Measurements from ENCODE around the gene CXCL17. TPM values are rescaled to one million over a fixed set of nuclear protein-coding genes. Genes with fewer than 3 reads are reported as not detected.
"Not testable (repeated sequence)": the region's sequence is repeated elsewhere in the genome, so short reads cannot be mapped to it uniquely, and the experiment has no call there.

The CXCL17 gene
- total RNA-seq, 1 experiment from 2014 or later: 1.1 TPM

DNA sequence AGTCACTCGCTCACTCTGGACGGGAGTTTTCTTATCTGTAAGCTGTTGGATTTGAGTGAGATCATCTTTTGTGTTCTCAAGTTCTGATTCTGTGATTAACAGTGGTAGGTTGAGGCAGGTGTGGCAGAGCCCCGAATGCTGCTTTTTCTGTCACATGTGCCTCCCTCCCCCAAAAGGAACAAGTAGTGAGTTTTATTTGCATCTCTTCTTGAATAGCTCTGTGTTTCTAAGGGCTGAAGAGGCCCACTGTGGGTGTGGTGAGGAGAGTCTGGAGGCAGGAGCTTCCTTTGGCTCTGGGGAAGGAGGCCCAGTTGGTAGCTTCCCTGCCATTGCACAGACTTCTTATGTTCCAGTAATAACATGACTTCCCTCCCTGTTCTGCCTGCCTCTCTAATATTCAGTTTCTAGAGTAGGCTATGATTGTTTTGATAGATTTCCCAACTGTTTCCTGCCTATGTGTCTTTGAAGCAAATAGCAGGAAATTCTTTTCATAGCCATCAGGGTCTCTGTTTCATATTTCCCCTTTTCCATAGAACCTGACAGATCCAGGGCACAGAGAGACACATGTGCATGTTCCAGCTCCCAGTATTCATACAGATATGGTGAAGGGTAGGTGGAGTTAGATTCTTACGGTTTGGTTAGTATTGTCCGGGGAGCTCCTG lies 23.9 kb upstream of the CXCL17 start:
- Mint-ChIP-seq H3K27me3 (ENCODE audit: insufficient read depth, unreplicated experiment) (no peaks in the 10 kb centered on the region), H3K4me3 (ENCODE audit: unreplicated experiment) (no peak overlapping the region), H3K4me1 (ENCODE audit: low read depth, unreplicated experiment) (peaks cover 17% of the 10 kb centered on the region), H3K27ac (ENCODE audit: unreplicated experiment) (no peak overlapping the region), H3K36me3 (ENCODE audit: insufficient read depth, unreplicated experiment) (no peaks in the 10 kb centered on the region), H3K9me3 (ENCODE audit: unreplicated experiment) (no peaks in the 10 kb centered on the region)
- H3K27me3 ChIP-seq (replicated peaks; ENCODE audit: control insufficient read depth, insufficient read depth, low read length): no peaks in the 10 kb centered on the region
- intact Hi-C loops (cut with micrococcal nuclease; ENCODE audit: unreplicated experiment): no loop called here
- H3K9me3 ChIP-seq: no peaks in the 10 kb centered on the region
- H3K36me3 ChIP-seq (ENCODE audit: control insufficient read depth, insufficient read depth, low read length): no peaks in the 10 kb centered on the region
- TF ChIP-seq, protein P1, sequence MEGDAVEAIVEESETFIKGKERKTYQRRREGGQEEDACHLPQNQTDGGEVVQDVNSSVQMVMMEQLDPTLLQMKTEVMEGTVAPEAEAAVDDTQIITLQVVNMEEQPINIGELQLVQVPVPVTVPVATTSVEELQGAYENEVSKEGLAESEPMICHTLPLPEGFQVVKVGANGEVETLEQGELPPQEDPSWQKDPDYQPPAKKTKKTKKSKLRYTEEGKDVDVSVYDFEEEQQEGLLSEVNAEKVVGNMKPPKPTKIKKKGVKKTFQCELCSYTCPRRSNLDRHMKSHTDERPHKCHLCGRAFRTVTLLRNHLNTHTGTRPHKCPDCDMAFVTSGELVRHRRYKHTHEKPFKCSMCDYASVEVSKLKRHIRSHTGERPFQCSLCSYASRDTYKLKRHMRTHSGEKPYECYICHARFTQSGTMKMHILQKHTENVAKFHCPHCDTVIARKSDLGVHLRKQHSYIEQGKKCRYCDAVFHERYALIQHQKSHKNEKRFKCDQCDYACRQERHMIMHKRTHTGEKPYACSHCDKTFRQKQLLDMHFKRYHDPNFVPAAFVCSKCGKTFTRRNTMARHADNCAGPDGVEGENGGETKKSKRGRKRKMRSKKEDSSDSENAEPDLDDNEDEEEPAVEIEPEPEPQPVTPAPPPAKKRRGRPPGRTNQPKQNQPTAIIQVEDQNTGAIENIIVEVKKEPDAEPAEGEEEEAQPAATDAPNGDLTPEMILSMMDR (IDR thresholded peaks at IDR 0.05; ENCODE audit: insufficient read depth in 1 of 2, low read depth in 1 of 2, low read length in 1 of 2, severe bottlenecking in 1 of 2, unreplicated experiment in 1 of 2): no peak
- ChIA-PET CTCF (interaction anchor here (0.8 to 1.0 kb wide), 3 partner anchors 11 to 63 kb away, joined by 3 to 4 read pairs (median 3); no protein-coding TSS in a partner anchor), POLR2A (no interaction called here)
- BruUV-seq (replicated peaks): no TSS peak
- DNase-seq: no peak
- no peak overlapping the region for H3K4me3 ChIP-seq (ENCODE audit: low read depth, low read length)
- H3K4me1 ChIP-seq: no peaks in the 10 kb centered on the region

DNA sequence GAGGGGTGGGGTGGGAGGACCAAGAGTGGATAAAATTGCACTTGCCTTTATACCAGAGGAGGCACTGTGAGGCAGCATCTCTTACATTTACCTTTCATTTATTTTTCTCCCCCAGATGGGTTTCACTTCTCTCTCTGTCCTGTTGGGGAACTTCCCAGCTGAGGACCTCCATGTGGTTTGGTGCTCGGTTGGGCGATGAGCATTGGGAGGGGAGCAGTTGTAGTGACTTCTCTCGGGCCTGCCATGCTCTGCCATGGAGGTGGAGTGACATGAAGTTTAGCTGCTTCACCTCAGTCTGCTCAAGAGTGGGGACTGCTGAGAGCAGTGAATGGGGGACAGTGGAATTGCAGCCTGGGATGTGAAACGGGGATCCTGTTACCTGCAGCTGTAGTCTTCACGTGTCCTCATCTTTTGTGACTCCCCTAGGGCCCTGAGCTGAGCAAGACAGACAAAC lies 23.1 kb upstream of the CXCL17 start:
- ChIA-PET CTCF (interaction anchor here (0.9 to 1.0 kb wide), 2 partner anchors 10 to 22 kb away, joined by 3 read pairs; no protein-coding TSS in a partner anchor), POLR2A (no interaction called here)
- no peak overlapping the region for H3K27ac Mint-ChIP-seq (ENCODE audit: unreplicated experiment)

DNA sequence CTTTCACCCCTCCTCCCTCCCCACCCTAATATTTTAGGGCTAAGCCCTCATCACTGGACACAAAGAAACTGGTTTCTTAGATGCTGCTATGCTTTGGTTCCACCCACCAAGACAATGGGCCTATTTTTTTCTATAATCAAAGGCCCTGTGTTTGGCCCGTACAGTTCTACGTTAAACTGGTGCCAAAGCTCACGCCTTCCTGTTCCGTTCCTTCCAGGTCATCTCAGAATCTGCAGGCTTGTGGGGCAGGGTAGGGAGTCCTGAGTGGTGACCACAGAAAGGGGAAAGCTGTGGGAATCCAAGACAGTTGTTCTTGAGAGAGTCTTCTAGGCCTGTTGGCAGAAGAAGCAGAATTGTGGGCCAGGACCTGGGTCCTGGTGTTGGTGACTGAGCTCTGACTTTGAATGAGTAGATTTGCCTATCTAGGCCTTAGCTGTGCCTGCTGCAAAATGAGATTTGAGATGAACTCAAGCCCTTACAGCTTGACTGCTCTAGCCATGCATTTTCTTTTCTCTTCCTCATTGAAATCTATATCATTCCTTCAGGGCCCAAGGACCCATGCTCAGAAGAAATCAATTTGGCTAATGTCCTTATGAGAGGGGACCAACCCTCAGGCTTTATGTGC lies 19.1 kb upstream of the CXCL17 start:
- ChIA-PET CTCF (interaction anchor here (1.3 kb wide), 1 partner anchor 68 kb away, joined by 3 read pairs; no protein-coding TSS in a partner anchor), POLR2A (interaction anchor here (0.8 kb wide), 1 partner anchor 46 kb away, joined by 4 read pairs; no protein-coding TSS in a partner anchor)
- no TSS peak for BruUV-seq (replicated peaks)
- intact Hi-C loops (cut with micrococcal nuclease; ENCODE audit: unreplicated experiment): no loop called here
- H3K9me3 ChIP-seq: no peaks in the 10 kb centered on the region
- no peaks in the 10 kb centered on the region for H3K27me3 ChIP-seq (replicated peaks; ENCODE audit: control insufficient read depth, insufficient read depth, low read length)
- H3K36me3 ChIP-seq (ENCODE audit: control insufficient read depth, insufficient read depth, low read length): no peaks in the 10 kb centered on the region
- DNase-seq: no peak
- no peaks in the 10 kb centered on the region for H3K4me1 ChIP-seq
- no peak overlapping the region for H3K27ac Mint-ChIP-seq (ENCODE audit: unreplicated experiment)
- H3K27me3 Mint-ChIP-seq (ENCODE audit: insufficient read depth, unreplicated experiment): no peaks in the 10 kb centered on the region
- no peak overlapping the region for H3K4me3 ChIP-seq (ENCODE audit: low read depth, low read length)
- H3K36me3 Mint-ChIP-seq (ENCODE audit: insufficient read depth, unreplicated experiment): no peaks in the 10 kb centered on the region
- H3K4me1 Mint-ChIP-seq (ENCODE audit: low read depth, unreplicated experiment): peaks cover 13% of the 10 kb centered on the region
- no peaks in the 10 kb centered on the region for H3K9me3 Mint-ChIP-seq (ENCODE audit: unreplicated experiment)
- TF ChIP-seq, protein P1 (IDR thresholded peaks at IDR 0.05; ENCODE audit: insufficient read depth in 1 of 2, low read depth in 1 of 2, low read length in 1 of 2, severe bottlenecking in 1 of 2, unreplicated experiment in 1 of 2): no peak
- no peak overlapping the region for H3K4me3 Mint-ChIP-seq (ENCODE audit: unreplicated experiment)

More for the DNA sequence above, 23.1 kb upstream of the CXCL17 start:
- Histone ChIP-seq H3K4me1 (no peaks in the 10 kb centered on the region), H3K36me3 (ENCODE audit: control insufficient read depth, insufficient read depth, low read length) (no peaks in the 10 kb centered on the region), H3K27me3 (replicated peaks; ENCODE audit: control insufficient read depth, insufficient read depth, low read length) (no peaks in the 10 kb centered on the region), H3K4me3 (ENCODE audit: low read depth, low read length) (no peak overlapping the region), H3K9me3 (no peaks in the 10 kb centered on the region)
- no peak overlapping the region for H3K4me3 Mint-ChIP-seq (ENCODE audit: unreplicated experiment)
- TF ChIP-seq, protein P1 (IDR thresholded peaks at IDR 0.05; ENCODE audit: insufficient read depth in 1 of 2, low read depth in 1 of 2, low read length in 1 of 2, severe bottlenecking in 1 of 2, unreplicated experiment in 1 of 2): no peak
- no peaks in the 10 kb centered on the region for H3K9me3 Mint-ChIP-seq (ENCODE audit: unreplicated experiment)
- H3K36me3 Mint-ChIP-seq (ENCODE audit: insufficient read depth, unreplicated experiment): no peaks in the 10 kb centered on the region
- no TSS peak for BruUV-seq (replicated peaks)
- DNase-seq: no peak
- H3K27me3 Mint-ChIP-seq (ENCODE audit: insufficient read depth, unreplicated experiment): no peaks in the 10 kb centered on the region
- intact Hi-C loops (cut with micrococcal nuclease; ENCODE audit: unreplicated experiment): no loop called here
- peaks cover 17% of the 10 kb centered on the region for H3K4me1 Mint-ChIP-seq (ENCODE audit: low read depth, unreplicated experiment)

DNA sequence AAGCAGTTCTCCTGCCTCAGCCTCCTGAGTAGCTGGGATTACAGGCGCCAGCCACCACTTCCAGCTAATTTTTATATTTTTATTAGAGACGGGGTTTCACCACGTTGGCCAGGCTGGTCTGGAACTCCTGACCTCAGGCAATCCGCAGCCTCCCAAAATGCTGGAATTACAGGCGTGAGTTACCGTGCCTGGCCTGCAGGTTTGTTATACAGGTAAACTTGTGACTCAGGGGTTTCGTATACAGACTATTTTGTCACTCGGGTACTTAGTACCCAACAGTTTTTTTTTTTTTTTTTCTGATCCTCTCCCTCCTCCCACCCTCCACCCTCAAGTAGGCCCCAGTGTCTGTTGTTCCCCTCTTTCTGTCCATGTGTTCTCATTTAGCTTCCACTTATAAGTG lies 18.5 kb upstream of the CXCL17 start:
- H3K4me1 ChIP-seq; H3K9me3 ChIP-seq; H3K36me3 Mint-ChIP-seq (ENCODE audit: insufficient read depth, unreplicated experiment); DNase-seq; H3K27me3 ChIP-seq (replicated peaks; ENCODE audit: control insufficient read depth, insufficient read depth, low read length); H3K9me3 Mint-ChIP-seq (ENCODE audit: unreplicated experiment); H3K4me3 ChIP-seq (ENCODE audit: low read depth, low read length); H3K36me3 ChIP-seq (ENCODE audit: control insufficient read depth, insufficient read depth, low read length); BruUV-seq (replicated peaks); H3K27ac Mint-ChIP-seq (ENCODE audit: unreplicated experiment); H3K4me3 Mint-ChIP-seq (ENCODE audit: unreplicated experiment); CTCF ChIA-PET; intact Hi-C loops (cut with micrococcal nuclease; ENCODE audit: unreplicated experiment); H3K27me3 Mint-ChIP-seq (ENCODE audit: insufficient read depth, unreplicated experiment): not testable (repeated sequence)
- peaks cover 11% of the 10 kb centered on the region for H3K4me1 Mint-ChIP-seq (ENCODE audit: low read depth, unreplicated experiment)
- POLR2A ChIA-PET: interaction anchor here (0.8 kb wide), 1 partner anchor 47 kb away, joined by 4 read pairs; no protein-coding TSS in a partner anchor

Measured in Caco-2 (cell line).